SK-N-MC (cell line): ENCODE measurements around the gene MINDY4.

Source experiments
- EZH2 ChIP-seq: fragments of 200-600 bp; sonication (generic); IDR thresholded peaks from one replicate; pipeline ENCODE4 v1.6.1; 2017; ENCODE audit warnings: antibody characterized with exemption
- FOXP2 ChIP-seq: optimal IDR thresholded peaks from 2 replicates; pipeline ENCODE3; 2011; ENCODE audit warnings: mild to moderate bottlenecking, moderate library complexity; ENCODE audit not compliant: insufficient read depth; ENCODE audit errors: extremely low read length, control extremely low read depth

DNA sequence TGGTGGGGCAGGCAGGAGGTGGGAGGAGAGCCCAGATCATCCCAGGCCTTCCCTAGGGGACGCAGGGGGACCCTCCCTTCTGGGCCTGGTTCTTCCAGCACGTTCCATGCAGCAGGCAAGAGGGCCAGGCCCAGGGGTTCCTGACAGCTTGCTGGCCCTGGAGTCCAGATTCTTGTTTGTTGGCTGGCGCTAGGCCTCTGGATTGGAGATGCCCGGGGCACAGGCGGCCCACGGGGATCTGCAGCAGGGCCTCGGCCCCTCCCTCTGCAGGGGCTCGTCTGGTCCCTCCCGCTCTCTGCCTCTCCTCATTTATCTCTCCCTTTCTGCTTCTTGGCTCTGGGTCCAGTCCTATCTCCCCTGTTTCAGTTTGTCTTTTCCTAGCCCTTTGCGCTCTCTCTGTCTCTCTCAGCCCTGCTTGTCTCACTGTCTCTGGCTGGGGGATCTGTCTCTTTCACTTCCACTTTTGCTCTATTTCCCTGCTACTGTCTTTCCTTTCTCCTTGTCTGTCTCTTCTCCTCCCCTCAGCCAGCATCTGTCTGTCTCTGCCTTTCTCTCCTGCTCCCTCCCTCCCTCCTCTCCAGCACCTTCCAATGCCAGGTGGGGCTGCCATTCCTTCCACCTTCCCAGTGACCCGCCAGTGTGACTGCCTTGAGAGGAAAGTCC lies 139.3 kb downstream of the MINDY4 start:
- TF ChIP-seq FOXP2: no peak
- TF ChIP-seq EZH2: no peak
